ENCODE measurements around the gene LPIN3.

LPIN3 gene

DNA sequence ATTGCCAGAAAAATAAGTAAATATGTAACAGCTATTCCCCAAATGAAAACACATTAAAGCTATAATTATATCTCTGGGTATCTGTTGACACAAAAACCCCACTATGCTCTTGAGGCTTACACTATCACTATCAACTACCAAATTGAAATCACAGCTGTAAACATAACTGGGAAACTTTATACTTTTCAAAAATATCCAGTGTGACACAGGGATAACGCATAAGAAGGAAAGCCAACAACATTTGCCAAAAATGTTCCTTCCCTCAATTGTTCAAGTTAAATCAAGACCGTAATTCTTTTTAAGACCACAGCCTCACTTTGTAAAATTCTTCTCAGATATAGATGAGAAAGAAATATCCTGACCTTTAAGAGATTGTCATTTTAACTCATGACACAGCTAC, 26.2 kb upstream of the LPIN3 start:
- no peak for TF ChIP-seq CTCF (IDR thresholded peaks at IDR 0.05; ENCODE audit: extremely low read depth, missing control alignments)
- DNase-seq (ENCODE audit: low spot score): no peak

DNA sequence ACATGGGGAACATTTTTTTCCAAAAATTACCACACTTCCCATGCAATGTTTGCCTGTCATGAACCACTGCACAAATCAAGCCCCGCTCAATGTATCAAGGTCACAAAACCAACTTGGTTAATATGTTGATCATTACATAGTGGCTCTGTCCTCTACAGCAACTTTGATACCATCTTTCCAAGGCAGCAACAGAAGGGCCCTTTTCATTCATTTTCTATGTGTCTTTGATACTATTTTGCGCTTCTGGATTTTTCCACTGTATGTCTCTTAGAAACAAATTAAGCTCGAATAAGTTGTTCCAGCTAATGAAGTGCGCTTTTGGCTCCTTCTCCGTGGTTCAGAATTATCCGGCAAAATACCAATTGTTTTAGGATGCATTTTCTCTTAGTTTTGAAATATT, 24.6 kb upstream of the LPIN3 start:
- no peak for DNase-seq (ENCODE audit: low spot score)
- TF ChIP-seq CTCF (IDR thresholded peaks at IDR 0.05; ENCODE audit: extremely low read depth, missing control alignments): no peak

- TF ChIP-seq CTCF (IDR thresholded peaks at IDR 0.05; ENCODE audit: extremely low read depth, missing control alignments): no peak
- peak; percentile 91 for DNase-seq (ENCODE audit: low spot score)
Measured at GRCh38 chr20:41316602-41317545, 23.7 kb upstream of the LPIN3 start.

GRCh38 chr20:41317546-41318270, 22.9 kb upstream of the LPIN3 start, which contains the start of gene ZHX3:
ZHX3 (minus strand) TSS chr20:41317731; CDS start chr20:41204916, 112,815 bp downstream.
- peak; percentile 100 for DNase-seq (ENCODE audit: low spot score)
- TF ChIP-seq CTCF (IDR thresholded peaks at IDR 0.05; ENCODE audit: extremely low read depth, missing control alignments): no peak

DNA sequence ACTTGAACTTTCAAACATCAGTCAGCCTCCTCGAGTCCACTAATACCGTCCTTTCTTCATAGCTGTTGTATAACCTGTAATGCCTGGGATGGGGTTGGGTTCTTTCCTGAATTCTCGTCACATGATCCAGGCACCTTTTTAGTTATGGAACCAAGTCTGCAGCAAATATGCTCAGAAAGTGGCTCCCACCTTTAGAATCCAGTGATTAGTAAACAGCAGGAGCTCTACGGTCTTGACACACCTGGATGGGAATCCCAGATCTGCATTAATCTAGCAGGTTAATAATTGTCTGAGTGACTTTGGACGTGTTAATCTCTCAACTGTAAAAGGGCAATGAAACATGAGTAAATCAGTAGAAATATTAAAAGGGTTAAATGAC, 22.4 kb upstream of the LPIN3 start:
- no peak for DNase-seq (ENCODE audit: low spot score)
- TF ChIP-seq CTCF (IDR thresholded peaks at IDR 0.05; ENCODE audit: extremely low read depth, missing control alignments): no peak

DNA sequence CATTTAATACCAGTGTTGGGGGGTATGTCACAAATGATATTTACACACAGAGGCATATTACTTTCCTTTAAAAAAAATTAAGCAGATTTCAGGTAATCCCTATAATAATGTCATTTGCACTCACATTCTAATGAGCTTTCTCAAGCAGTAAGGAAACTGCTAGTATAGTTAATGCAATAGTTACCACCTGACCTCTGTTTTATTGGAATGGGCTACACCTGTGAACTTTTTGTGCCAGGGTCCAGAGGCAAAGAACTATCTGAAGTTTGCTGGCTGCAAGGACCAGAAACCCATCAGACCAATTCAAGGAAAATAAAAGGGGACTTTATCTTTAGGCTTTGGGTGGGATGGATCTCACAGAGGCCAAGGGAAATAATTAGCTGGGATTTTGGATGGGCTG, 20.2 kb upstream of the LPIN3 start:
- DNase-seq (ENCODE audit: low spot score): no peak

More for the DNA sequence above, 20.2 kb upstream of the LPIN3 start:
- TF ChIP-seq CTCF (IDR thresholded peaks at IDR 0.05; ENCODE audit: extremely low read depth, missing control alignments): no peak
